Ovary (tissue), 9 donors: ENCODE results near the gene PDE4D. TPM values are rescaled to one million over a fixed set of nuclear protein-coding genes. Genes with fewer than 3 reads are reported as not detected.

Experiments used
- DNase-seq, 5 donors: peaks; one replicate each; pipeline ENCODE4 v3.0.0-alpha.2; 2019 to 2020
- H3K27ac ChIP-seq, 2 donors: fragments of 200-600 bp; one replicate each; pipeline versions ENCODE4 v1.5.1 to v1.8.0; 2019 to 2022
- H3K27me3 ChIP-seq: fragments of 200-600 bp; one replicate; pipeline ENCODE4 v1.8.0; 2022
- H3K36me3 ChIP-seq: fragments of 200-600 bp; sonication (generic); one replicate; pipeline ENCODE4 v1.5.1; 2019
- H3K4me1 ChIP-seq: one replicate; pipeline ENCODE4 v1.8.1; 2013; ENCODE audit warnings: mild to moderate bottlenecking, moderate library complexity; ENCODE audit not compliant: insufficient read depth
- H3K4me3 ChIP-seq: fragments of 200-600 bp; sonication (generic); one replicate; pipeline ENCODE4 v1.5.1; 2017
- H3K9me3 ChIP-seq, 2 donors: fragments of 200-600 bp in 1 of 2; sonication (generic) in 1 of 2; one replicate each; pipeline versions ENCODE4 v1.5.1 to v1.8.1; 2013 to 2019; ENCODE audit warnings: mild to moderate bottlenecking in 1 of 2, moderate library complexity in 1 of 2
- CTCF ChIP-seq, 3 donors: fragments of 450-650 bp in 2 of 3; fragments of 200-600 bp in 1 of 3; IDR thresholded peaks; one replicate each; pipeline versions ENCODE4 v1.5.1 to v1.8.0; 2016 to 2022; ENCODE audit warnings: antibody characterized with exemption in 3 of 3, mild to moderate bottlenecking in 1 of 3
- EP300 ChIP-seq: sonication (generic); formaldehyde crosslinking; IDR thresholded peaks from one replicate; pipeline ENCODE4 v1.6.1; 2017; ENCODE audit warnings: antibody characterized with exemption
- POLR2A ChIP-seq: fragments of 450-650 bp; IDR thresholded peaks from one replicate; pipeline ENCODE4 v1.6.1; 2017; ENCODE audit warnings: antibody characterized with exemption, mild to moderate bottlenecking, moderate library complexity
- WGBS, 3 donors: extraction: QIAGEN DNeasy Blood & Tissue Kit in 1 of 3; methylation state at CpG; one replicate each; pipeline versions ENCODE4 v1.1.5 to v1.1.7; 2013 to 2017; 5-methylcytosine and 5-hydroxymethylcytosine counted together
- intact Hi-C, 4 donors: fragments of 100-400 bp; cut with DNase I; formaldehyde crosslinking; loops; one replicate each; pipeline versions ENCODE4 v1.11.0 to v1.15.1; 2022 to 2023
- polyA plus RNA-seq, 2 donors: library from polyadenylated mRNA; stranded (reverse); fragments of 200-250 nt in 1 of 2; fragments of 350-450 nt in 1 of 2; fragmentation: Illumina TruSeq in 1 of 2; extraction: RNeasy Lipid Tissue Mini Kit (QIAGEN cat#74804) in 1 of 2; gene quantifications; one replicate each; pipeline ENCODE4 v1.2.3, GENCODE V29; 2013 to 2014
- total RNA-seq, 7 donors: library from RNA; depleted of rRNA in 2 of 7; stranded (reverse); fragments of >200 nt in 2 of 7; fragmentation: NEBNext Ultra II Directional in 3 of 7; extraction: Animal tissue kit (Norgen Biotek cat#: 25700) in 3 of 7; gene quantifications; one replicate each; pipeline versions ENCODE4 v1.1.0 to v1.2.4, GENCODE V29; 2016 to 2023
- donor health status: DM: no; HTN: no; CAD: no; lungs with moderate emphysema.
- donor health status: DM: no; HTN: no; CAD: no.
- donor health status: Bipolar disorder and iron deficiency.
- donor health status: DM: yes; HTN: yes; CAD: no.
- donor health status: DM: no; HTN: no; CAD: no.
- donor health status: DM: yes; HTN: yes; CAD: no.

PDE4D gene
- total and polyA plus RNA-seq, 9 donors = 1.3 to 67.6 (median 8.4) TPM

- Histone ChIP-seq H3K27ac (no peak overlapping the region), H3K9me3 (no peaks in the 10 kb centered on the region), H3K4me3 (no peak overlapping the region), H3K27me3 (no peaks in the 10 kb centered on the region), H3K36me3 (no peaks in the 10 kb centered on the region), H3K4me1 (no peaks in the 10 kb centered on the region)
- intact Hi-C loops = no loop called here
- no peak for DNase-seq
- WGBS, 3 donors = 84 to 85% (median 84%) methylated on average over 4 of the region's 4 CpGs
- no peak for TF ChIP-seq CTCF (IDR thresholded peaks at IDR 0.05)
- TF ChIP-seq EP300 = no peak
- no peak for TF ChIP-seq POLR2A
Measured at GRCh38 chr5:59548807-59549357, 344.6 kb downstream of the PDE4D start.

GRCh38 chr5:59547731-59548130, 345.8 kb downstream of the PDE4D start:
- Histone ChIP-seq H3K36me3 (no peaks in the 10 kb centered on the region), H3K9me3 (no peaks in the 10 kb centered on the region), H3K27me3 (no peaks in the 10 kb centered on the region), H3K4me3 (no peak overlapping the region), H3K4me1 (no peaks in the 10 kb centered on the region), H3K27ac (no peak overlapping the region)
- no peak for DNase-seq
- intact Hi-C loops = no loop called here
- WGBS, 3 donors = 59 to 68% (median 64%) methylated on average over 3 of the region's 3 CpGs
- no peak for TF ChIP-seq EP300
- TF ChIP-seq CTCF (IDR thresholded peaks at IDR 0.05) = no peak
- TF ChIP-seq POLR2A = no peak

- DNase-seq = no peak
- Histone ChIP-seq H3K4me3 (no peak overlapping the region), H3K27ac (no peak overlapping the region), H3K4me1 (no peaks in the 10 kb centered on the region), H3K27me3 (no peaks in the 10 kb centered on the region), H3K36me3 (no peaks in the 10 kb centered on the region), H3K9me3 (no peaks in the 10 kb centered on the region)
- intact Hi-C loops = no loop called here
- WGBS, 3 donors = 95 to 96% (median 95%) methylated on average over 2 of the region's 2 CpGs
- TF ChIP-seq CTCF (IDR thresholded peaks at IDR 0.05) = no peak
- TF ChIP-seq POLR2A = no peak
- TF ChIP-seq EP300 = no peak
Measured at GRCh38 chr5:59544573-59544972, 349.0 kb downstream of the PDE4D start.

GRCh38 chr5:59543821-59544442, 349.6 kb downstream of the PDE4D start:
- DNase-seq = no peak
- TF ChIP-seq POLR2A = no peak
- no peak for TF ChIP-seq CTCF (IDR thresholded peaks at IDR 0.05)
- TF ChIP-seq EP300 = no peak
- H3K9me3 ChIP-seq = no peaks in the 10 kb centered on the region
- H3K4me1 ChIP-seq = no peaks in the 10 kb centered on the region
- H3K27me3 ChIP-seq = no peaks in the 10 kb centered on the region
- intact Hi-C loops = no loop called here
- no peak overlapping the region for H3K4me3 ChIP-seq
- H3K36me3 ChIP-seq = no peaks in the 10 kb centered on the region
- H3K27ac ChIP-seq = no peak overlapping the region
- WGBS, 3 donors = 71 to 86% (median 84%) methylated on average over 2 of the region's 2 CpGs
